HepG2 (cell line): ENCODE measurements around the gene CMAS.

Experiments
- GATAD2A ChIP-seq: IDR thresholded peaks from 2 replicates; pipeline ENCODE4 v1.6.1; 2016
- JUN ChIP-seq: sonication (generic); formaldehyde crosslinking; IDR thresholded peaks from 2 replicates; pipeline ENCODE4 v1.4.0; 2020; ENCODE audit warnings: mild to moderate bottlenecking, missing genetic modification reagents
- PAWR ChIP-seq: sonication (generic); formaldehyde crosslinking; IDR thresholded peaks from 2 replicates; pipeline ENCODE4 v1.4.0; 2020; ENCODE audit warnings: missing genetic modification reagents, mild to moderate bottlenecking, borderline replicate concordance
- POLR2A ChIP-seq, 2 experiments: IDR thresholded peaks; 2 replicates each; pipeline ENCODE4 v1.6.1; 2011; ENCODE audit warnings: low read depth in 2 of 2, low read length in 2 of 2, mild to moderate bottlenecking in 1 of 2, moderate library complexity in 1 of 2; ENCODE audit not compliant: insufficient read depth in 1 of 2
- ZBTB21 ChIP-seq: sonication (generic); formaldehyde crosslinking; IDR thresholded peaks from 2 replicates; pipeline ENCODE4 v1.4.0; 2020; ENCODE audit warnings: missing genetic modification reagents
- ZNF205 ChIP-seq: IDR thresholded peaks from 2 replicates; pipeline ENCODE4 v1.6.1; 2018; ENCODE audit warnings: missing biosample characterization, missing genetic modification reagents
- ZNF558 ChIP-seq: sonication (generic); formaldehyde crosslinking; IDR thresholded peaks from 2 replicates; pipeline ENCODE4 v1.9.0; 2022; ENCODE audit warnings: mild to moderate bottlenecking, missing genetic modification reagents, borderline replicate concordance
- TF ChIP-seq, protein P1 (sequence below), 2 experiments: sonication (generic) in 1 of 2; formaldehyde crosslinking in 1 of 2; IDR thresholded peaks; 2 replicates each; pipeline versions ENCODE4 v1.5.1 to v1.6.1; 2011 to 2020; ENCODE audit warnings: borderline replicate concordance in 1 of 2, low read depth in 1 of 2, low read length in 1 of 2, mild to moderate bottlenecking in 1 of 2, missing genetic modification reagents in 1 of 2, moderate library complexity in 1 of 2
- TF ChIP-seq, protein P2 (sequence below): sonication (generic); formaldehyde crosslinking; IDR thresholded peaks from 2 replicates; pipeline ENCODE4 v1.9.0; 2021; ENCODE audit warnings: missing genetic modification reagents, borderline replicate concordance
- TF ChIP-seq, protein P3 (sequence below): sonication (generic); formaldehyde crosslinking; IDR thresholded peaks from 2 replicates; pipeline ENCODE4 v1.5.0; 2020; ENCODE audit warnings: mild to moderate bottlenecking, missing genetic modification reagents, moderate library complexity
- TF ChIP-seq, protein P4 (sequence below), 2 experiments: IDR thresholded peaks; 2 replicates each; pipeline ENCODE4 v1.6.1; 2011 to 2012; ENCODE audit warnings: low read length in 2 of 2, borderline replicate concordance in 1 of 2, low read depth in 1 of 2, mild to moderate bottlenecking in 1 of 2, moderate library complexity in 1 of 2
- TF ChIP-seq, protein P5 (sequence below): sonication (generic); formaldehyde crosslinking; IDR thresholded peaks from 2 replicates; pipeline ENCODE4 v1.8.0; 2022; ENCODE audit warnings: low read depth, missing genetic modification reagents
- TF ChIP-seq, protein P6 (sequence below): sonication (generic); formaldehyde crosslinking; IDR thresholded peaks from 2 replicates; pipeline ENCODE4 v1.4.0; 2020; ENCODE audit warnings: mild to moderate bottlenecking, missing genetic modification reagents
- TF ChIP-seq, protein P7 (sequence below): fragments of 450-650 bp; IDR thresholded peaks from 2 replicates; pipeline ENCODE4 v1.6.1; 2017; ENCODE audit warnings: mild to moderate bottlenecking

DNA sequence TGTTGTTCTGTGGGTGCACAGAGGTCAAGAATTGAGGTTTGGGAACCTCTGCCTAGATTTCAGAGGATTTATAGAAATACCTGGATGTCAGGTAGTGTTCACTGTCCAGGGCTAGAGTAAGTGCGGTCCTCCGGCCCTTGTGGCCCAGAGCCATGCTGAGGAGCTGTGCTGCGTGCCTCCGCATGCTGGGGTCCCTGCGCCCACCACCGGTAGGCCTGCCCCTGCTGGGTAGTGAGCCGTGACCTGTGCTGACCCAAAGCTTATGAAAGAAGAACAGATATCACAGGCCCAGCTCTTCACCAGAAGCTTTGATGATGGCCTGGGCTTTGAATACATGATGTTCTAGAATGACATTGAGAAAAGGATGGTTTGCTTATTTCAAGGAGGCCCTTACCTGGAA is 37.8 kb upstream of the CMAS start:
- TF ChIP-seq, protein P1, sequence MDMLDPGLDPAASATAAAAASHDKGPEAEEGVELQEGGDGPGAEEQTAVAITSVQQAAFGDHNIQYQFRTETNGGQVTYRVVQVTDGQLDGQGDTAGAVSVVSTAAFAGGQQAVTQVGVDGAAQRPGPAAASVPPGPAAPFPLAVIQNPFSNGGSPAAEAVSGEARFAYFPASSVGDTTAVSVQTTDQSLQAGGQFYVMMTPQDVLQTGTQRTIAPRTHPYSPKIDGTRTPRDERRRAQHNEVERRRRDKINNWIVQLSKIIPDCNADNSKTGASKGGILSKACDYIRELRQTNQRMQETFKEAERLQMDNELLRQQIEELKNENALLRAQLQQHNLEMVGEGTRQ (IDR thresholded peaks at IDR 0.05; ENCODE audit: low read depth, low read length), result no peak
- TF ChIP-seq, protein P1 (CRISPR knock-in tag; IDR thresholded peaks at IDR 0.05; ENCODE audit: borderline replicate concordance), result no peak
- TF ChIP-seq, protein P2, sequence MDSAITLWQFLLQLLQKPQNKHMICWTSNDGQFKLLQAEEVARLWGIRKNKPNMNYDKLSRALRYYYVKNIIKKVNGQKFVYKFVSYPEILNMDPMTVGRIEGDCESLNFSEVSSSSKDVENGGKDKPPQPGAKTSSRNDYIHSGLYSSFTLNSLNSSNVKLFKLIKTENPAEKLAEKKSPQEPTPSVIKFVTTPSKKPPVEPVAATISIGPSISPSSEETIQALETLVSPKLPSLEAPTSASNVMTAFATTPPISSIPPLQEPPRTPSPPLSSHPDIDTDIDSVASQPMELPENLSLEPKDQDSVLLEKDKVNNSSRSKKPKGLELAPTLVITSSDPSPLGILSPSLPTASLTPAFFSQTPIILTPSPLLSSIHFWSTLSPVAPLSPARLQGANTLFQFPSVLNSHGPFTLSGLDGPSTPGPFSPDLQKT (CRISPR knock-in tag), result no peak
- TF ChIP-seq, protein P3, sequence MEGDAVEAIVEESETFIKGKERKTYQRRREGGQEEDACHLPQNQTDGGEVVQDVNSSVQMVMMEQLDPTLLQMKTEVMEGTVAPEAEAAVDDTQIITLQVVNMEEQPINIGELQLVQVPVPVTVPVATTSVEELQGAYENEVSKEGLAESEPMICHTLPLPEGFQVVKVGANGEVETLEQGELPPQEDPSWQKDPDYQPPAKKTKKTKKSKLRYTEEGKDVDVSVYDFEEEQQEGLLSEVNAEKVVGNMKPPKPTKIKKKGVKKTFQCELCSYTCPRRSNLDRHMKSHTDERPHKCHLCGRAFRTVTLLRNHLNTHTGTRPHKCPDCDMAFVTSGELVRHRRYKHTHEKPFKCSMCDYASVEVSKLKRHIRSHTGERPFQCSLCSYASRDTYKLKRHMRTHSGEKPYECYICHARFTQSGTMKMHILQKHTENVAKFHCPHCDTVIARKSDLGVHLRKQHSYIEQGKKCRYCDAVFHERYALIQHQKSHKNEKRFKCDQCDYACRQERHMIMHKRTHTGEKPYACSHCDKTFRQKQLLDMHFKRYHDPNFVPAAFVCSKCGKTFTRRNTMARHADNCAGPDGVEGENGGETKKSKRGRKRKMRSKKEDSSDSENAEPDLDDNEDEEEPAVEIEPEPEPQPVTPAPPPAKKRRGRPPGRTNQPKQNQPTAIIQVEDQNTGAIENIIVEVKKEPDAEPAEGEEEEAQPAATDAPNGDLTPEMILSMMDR (CRISPR knock-in tag), result no peak
- TF ChIP-seq, protein P4, sequence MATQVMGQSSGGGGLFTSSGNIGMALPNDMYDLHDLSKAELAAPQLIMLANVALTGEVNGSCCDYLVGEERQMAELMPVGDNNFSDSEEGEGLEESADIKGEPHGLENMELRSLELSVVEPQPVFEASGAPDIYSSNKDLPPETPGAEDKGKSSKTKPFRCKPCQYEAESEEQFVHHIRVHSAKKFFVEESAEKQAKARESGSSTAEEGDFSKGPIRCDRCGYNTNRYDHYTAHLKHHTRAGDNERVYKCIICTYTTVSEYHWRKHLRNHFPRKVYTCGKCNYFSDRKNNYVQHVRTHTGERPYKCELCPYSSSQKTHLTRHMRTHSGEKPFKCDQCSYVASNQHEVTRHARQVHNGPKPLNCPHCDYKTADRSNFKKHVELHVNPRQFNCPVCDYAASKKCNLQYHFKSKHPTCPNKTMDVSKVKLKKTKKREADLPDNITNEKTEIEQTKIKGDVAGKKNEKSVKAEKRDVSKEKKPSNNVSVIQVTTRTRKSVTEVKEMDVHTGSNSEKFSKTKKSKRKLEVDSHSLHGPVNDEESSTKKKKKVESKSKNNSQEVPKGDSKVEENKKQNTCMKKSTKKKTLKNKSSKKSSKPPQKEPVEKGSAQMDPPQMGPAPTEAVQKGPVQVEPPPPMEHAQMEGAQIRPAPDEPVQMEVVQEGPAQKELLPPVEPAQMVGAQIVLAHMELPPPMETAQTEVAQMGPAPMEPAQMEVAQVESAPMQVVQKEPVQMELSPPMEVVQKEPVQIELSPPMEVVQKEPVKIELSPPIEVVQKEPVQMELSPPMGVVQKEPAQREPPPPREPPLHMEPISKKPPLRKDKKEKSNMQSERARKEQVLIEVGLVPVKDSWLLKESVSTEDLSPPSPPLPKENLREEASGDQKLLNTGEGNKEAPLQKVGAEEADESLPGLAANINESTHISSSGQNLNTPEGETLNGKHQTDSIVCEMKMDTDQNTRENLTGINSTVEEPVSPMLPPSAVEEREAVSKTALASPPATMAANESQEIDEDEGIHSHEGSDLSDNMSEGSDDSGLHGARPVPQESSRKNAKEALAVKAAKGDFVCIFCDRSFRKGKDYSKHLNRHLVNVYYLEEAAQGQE (IDR thresholded peaks at IDR 0.05; ENCODE audit: borderline replicate concordance in 1 of 2, low read depth in 1 of 2, low read length in 2 of 2), result no peak
- TF ChIP-seq GATAD2A (CRISPR knock-in tag) (no peak), JUN (CRISPR knock-in tag) (no peak), POLR2A (IDR thresholded peaks at IDR 0.05; ENCODE audit: insufficient read depth in 1 of 2, low read depth in 2 of 2, low read length in 2 of 2) (no peak), ZNF558 (CRISPR knock-in tag) (no peak), ZBTB21 (no peak), PAWR (no peak), ZNF205 (CRISPR knock-in tag) (no peak)
- TF ChIP-seq, protein P5, sequence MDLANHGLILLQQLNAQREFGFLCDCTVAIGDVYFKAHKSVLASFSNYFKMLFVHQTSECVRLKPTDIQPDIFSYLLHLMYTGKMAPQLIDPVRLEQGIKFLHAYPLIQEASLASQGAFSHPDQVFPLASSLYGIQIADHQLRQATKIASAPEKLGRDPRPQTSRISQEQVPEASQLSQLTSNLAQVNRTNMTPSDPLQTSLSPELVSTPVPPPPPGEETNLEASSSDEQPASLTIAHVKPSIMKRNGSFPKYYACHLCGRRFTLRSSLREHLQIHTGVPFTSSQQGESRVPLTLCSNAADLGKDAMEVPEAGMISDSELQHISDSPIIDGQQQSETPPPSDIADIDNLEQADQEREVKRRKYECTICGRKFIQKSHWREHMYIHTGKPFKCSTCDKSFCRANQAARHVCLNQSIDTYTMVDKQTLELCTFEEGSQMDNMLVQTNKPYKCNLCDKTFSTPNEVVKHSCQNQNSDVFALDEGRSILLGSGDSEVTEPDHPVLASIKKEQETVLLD (CRISPR knock-in tag), result no peak
- TF ChIP-seq, protein P6, sequence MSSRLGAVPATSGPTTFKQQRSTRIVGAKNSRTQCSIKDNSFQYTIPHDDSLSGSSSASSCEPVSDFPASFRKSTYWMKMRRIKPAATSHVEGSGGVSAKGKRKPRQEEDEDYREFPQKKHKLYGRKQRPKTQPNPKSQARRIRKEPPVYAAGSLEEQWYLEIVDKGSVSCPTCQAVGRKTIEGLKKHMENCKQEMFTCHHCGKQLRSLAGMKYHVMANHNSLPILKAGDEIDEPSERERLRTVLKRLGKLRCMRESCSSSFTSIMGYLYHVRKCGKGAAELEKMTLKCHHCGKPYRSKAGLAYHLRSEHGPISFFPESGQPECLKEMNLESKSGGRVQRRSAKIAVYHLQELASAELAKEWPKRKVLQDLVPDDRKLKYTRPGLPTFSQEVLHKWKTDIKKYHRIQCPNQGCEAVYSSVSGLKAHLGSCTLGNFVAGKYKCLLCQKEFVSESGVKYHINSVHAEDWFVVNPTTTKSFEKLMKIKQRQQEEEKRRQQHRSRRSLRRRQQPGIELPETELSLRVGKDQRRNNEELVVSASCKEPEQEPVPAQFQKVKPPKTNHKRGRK (CRISPR knock-in tag), result no peak
- TF ChIP-seq, protein P7, sequence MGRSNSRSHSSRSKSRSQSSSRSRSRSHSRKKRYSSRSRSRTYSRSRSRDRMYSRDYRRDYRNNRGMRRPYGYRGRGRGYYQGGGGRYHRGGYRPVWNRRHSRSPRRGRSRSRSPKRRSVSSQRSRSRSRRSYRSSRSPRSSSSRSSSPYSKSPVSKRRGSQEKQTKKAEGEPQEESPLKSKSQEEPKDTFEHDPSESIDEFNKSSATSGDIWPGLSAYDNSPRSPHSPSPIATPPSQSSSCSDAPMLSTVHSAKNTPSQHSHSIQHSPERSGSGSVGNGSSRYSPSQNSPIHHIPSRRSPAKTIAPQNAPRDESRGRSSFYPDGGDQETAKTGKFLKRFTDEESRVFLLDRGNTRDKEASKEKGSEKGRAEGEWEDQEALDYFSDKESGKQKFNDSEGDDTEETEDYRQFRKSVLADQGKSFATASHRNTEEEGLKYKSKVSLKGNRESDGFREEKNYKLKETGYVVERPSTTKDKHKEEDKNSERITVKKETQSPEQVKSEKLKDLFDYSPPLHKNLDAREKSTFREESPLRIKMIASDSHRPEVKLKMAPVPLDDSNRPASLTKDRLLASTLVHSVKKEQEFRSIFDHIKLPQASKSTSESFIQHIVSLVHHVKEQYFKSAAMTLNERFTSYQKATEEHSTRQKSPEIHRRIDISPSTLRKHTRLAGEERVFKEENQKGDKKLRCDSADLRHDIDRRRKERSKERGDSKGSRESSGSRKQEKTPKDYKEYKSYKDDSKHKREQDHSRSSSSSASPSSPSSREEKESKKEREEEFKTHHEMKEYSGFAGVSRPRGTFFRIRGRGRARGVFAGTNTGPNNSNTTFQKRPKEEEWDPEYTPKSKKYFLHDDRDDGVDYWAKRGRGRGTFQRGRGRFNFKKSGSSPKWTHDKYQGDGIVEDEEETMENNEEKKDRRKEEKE, result no peak
